ENCODE measurements around the gene BPIFA2. TPM values are rescaled to one million over a fixed set of nuclear protein-coding genes. Genes with fewer than 3 reads are reported as not detected.
"Not testable (repeated sequence)": the region's sequence is repeated elsewhere in the genome, so short reads cannot be mapped to it uniquely, and the experiment has no call there.

Gene BPIFA2
- total RNA-seq, 2 experiments from 2014 or later: not detected

GRCh38 chr20:33183312-33183711 lies 15.4 kb downstream of the BPIFA2 start:
- no peak overlapping the region for H3K4me3 Mint-ChIP-seq
- CTCF ChIA-PET: interaction anchor here (0.6 kb wide), 1 partner anchor 1231 kb away, joined by 4 read pairs; no protein-coding TSS in a partner anchor
- H3K4me1 Mint-ChIP-seq (ENCODE audit: low read depth): no peaks in the 10 kb centered on the region
- DNase-seq: no peak
- no peak overlapping the region for H3K27ac Mint-ChIP-seq
- peaks cover 6% of the 10 kb centered on the region for H3K9me3 Mint-ChIP-seq
- intact Hi-C loops (cut with micrococcal nuclease): no loop called here
- H3K36me3 Mint-ChIP-seq (ENCODE audit: low read depth): no peaks in the 10 kb centered on the region
- peaks cover 3% of the 10 kb centered on the region for H3K27me3 Mint-ChIP-seq (ENCODE audit: low read depth)

GRCh38 chr20:33185031-33185590 lies 17.2 kb downstream of the BPIFA2 start:
- H3K27ac Mint-ChIP-seq; H3K4me1 Mint-ChIP-seq (ENCODE audit: low read depth); H3K9me3 Mint-ChIP-seq; H3K27me3 Mint-ChIP-seq (ENCODE audit: low read depth); CTCF ChIA-PET; DNase-seq; H3K4me3 Mint-ChIP-seq; intact Hi-C loops (cut with micrococcal nuclease); H3K36me3 Mint-ChIP-seq (ENCODE audit: low read depth): not testable (repeated sequence)

- Mint-ChIP-seq H3K27me3 (ENCODE audit: low read depth) (peaks cover 3% of the 10 kb centered on the region), H3K4me3 (no peak overlapping the region), H3K4me1 (ENCODE audit: low read depth) (no peaks in the 10 kb centered on the region), H3K9me3 (peaks cover 6% of the 10 kb centered on the region), H3K36me3 (ENCODE audit: low read depth) (no peaks in the 10 kb centered on the region), H3K27ac (no peak overlapping the region)
- intact Hi-C loops (cut with micrococcal nuclease): no loop called here
- DNase-seq: no peak
- CTCF ChIA-PET: no interaction called here
Observed at GRCh38 chr20:33187491-33187890, 19.5 kb downstream of the BPIFA2 start.

GRCh38 chr20:33188421-33188820 lies 20.5 kb downstream of the BPIFA2 start:
- H3K4me1 Mint-ChIP-seq (ENCODE audit: low read depth): no peaks in the 10 kb centered on the region
- H3K36me3 Mint-ChIP-seq (ENCODE audit: low read depth): no peaks in the 10 kb centered on the region
- no peak for DNase-seq
- no peak overlapping the region for H3K27ac Mint-ChIP-seq
- peaks cover under 1% of the 10 kb centered on the region for H3K9me3 Mint-ChIP-seq
- no peaks in the 10 kb centered on the region for H3K27me3 Mint-ChIP-seq (ENCODE audit: low read depth)
- no peak overlapping the region for H3K4me3 Mint-ChIP-seq
- CTCF ChIA-PET: interaction anchor here (0.5 kb wide), 1 partner anchor 14 kb away, joined by 3 read pairs; no protein-coding TSS in a partner anchor
- intact Hi-C loops (cut with micrococcal nuclease): no loop called here

- Mint-ChIP-seq H3K9me3 (no peaks in the 10 kb centered on the region), H3K27me3 (ENCODE audit: low read depth) (no peaks in the 10 kb centered on the region), H3K4me1 (ENCODE audit: low read depth) (no peaks in the 10 kb centered on the region), H3K36me3 (ENCODE audit: low read depth) (no peaks in the 10 kb centered on the region), H3K4me3 (no peak overlapping the region), H3K27ac (no peak overlapping the region)
- CTCF ChIA-PET: no interaction called here
- DNase-seq: no peak
- intact Hi-C loops (cut with micrococcal nuclease): no loop called here
Observed at GRCh38 chr20:33191484-33191883, 23.5 kb downstream of the BPIFA2 start.

GRCh38 chr20:33191955-33192354 lies 24.0 kb downstream of the BPIFA2 start:
- Mint-ChIP-seq H3K27ac (no peak overlapping the region), H3K4me3 (no peak overlapping the region), H3K4me1 (ENCODE audit: low read depth) (no peaks in the 10 kb centered on the region), H3K36me3 (ENCODE audit: low read depth) (no peaks in the 10 kb centered on the region), H3K27me3 (ENCODE audit: low read depth) (no peaks in the 10 kb centered on the region), H3K9me3 (no peaks in the 10 kb centered on the region)
- DNase-seq: no peak
- CTCF ChIA-PET: no interaction called here
- intact Hi-C loops (cut with micrococcal nuclease): no loop called here

GRCh38 chr20:33192912-33193501 lies 25.0 kb downstream of the BPIFA2 start:
- Mint-ChIP-seq H3K27me3 (ENCODE audit: low read depth) (no peaks in the 10 kb centered on the region), H3K4me1 (ENCODE audit: low read depth) (no peaks in the 10 kb centered on the region), H3K36me3 (ENCODE audit: low read depth) (no peaks in the 10 kb centered on the region), H3K9me3 (no peaks in the 10 kb centered on the region), H3K4me3 (no peak overlapping the region), H3K27ac (no peak overlapping the region)
- CTCF ChIA-PET: no interaction called here
- intact Hi-C loops (cut with micrococcal nuclease): no loop called here
- DNase-seq: no peak

- intact Hi-C loops (cut with micrococcal nuclease): no loop called here
- H3K27me3 Mint-ChIP-seq (ENCODE audit: low read depth): no peaks in the 10 kb centered on the region
- no peaks in the 10 kb centered on the region for H3K9me3 Mint-ChIP-seq
- H3K36me3 Mint-ChIP-seq (ENCODE audit: low read depth): no peaks in the 10 kb centered on the region
- H3K27ac Mint-ChIP-seq: no peak overlapping the region
- H3K4me1 Mint-ChIP-seq (ENCODE audit: low read depth): no peaks in the 10 kb centered on the region
- H3K4me3 Mint-ChIP-seq: no peak overlapping the region
- CTCF ChIA-PET: no interaction called here
- no peak for DNase-seq
Observed at GRCh38 chr20:33199026-33199425, 31.1 kb downstream of the BPIFA2 start.

GRCh38 chr20:33202451-33202850 lies 34.5 kb downstream of the BPIFA2 start:
- H3K27ac Mint-ChIP-seq: no peak overlapping the region
- CTCF ChIA-PET: interaction anchor here (0.6 kb wide), 1 partner anchor 14 kb away, joined by 3 read pairs; no protein-coding TSS in a partner anchor
- DNase-seq: no peak
- no peak overlapping the region for H3K4me3 Mint-ChIP-seq
- no peaks in the 10 kb centered on the region for H3K27me3 Mint-ChIP-seq (ENCODE audit: low read depth)
- H3K36me3 Mint-ChIP-seq (ENCODE audit: low read depth): no peaks in the 10 kb centered on the region
- no peaks in the 10 kb centered on the region for H3K4me1 Mint-ChIP-seq (ENCODE audit: low read depth)
- H3K9me3 Mint-ChIP-seq: no peaks in the 10 kb centered on the region
- intact Hi-C loops (cut with micrococcal nuclease): no loop called here

GRCh38 chr20:33203444-33203843 lies 35.5 kb downstream of the BPIFA2 start:
- H3K9me3 Mint-ChIP-seq: no peaks in the 10 kb centered on the region
- H3K27me3 Mint-ChIP-seq (ENCODE audit: low read depth): no peaks in the 10 kb centered on the region
- CTCF ChIA-PET: no interaction called here
- no peak overlapping the region for H3K27ac Mint-ChIP-seq
- no peaks in the 10 kb centered on the region for H3K4me1 Mint-ChIP-seq (ENCODE audit: low read depth)
- H3K36me3 Mint-ChIP-seq (ENCODE audit: low read depth): no peaks in the 10 kb centered on the region
- H3K4me3 Mint-ChIP-seq: no peak overlapping the region
- intact Hi-C loops (cut with micrococcal nuclease): no loop called here
- DNase-seq: no peak

- Mint-ChIP-seq H3K4me3 (no peak overlapping the region), H3K27ac (no peak overlapping the region), H3K9me3 (no peaks in the 10 kb centered on the region), H3K36me3 (ENCODE audit: low read depth) (no peaks in the 10 kb centered on the region), H3K4me1 (ENCODE audit: low read depth) (no peaks in the 10 kb centered on the region), H3K27me3 (ENCODE audit: low read depth) (peaks cover 27% of the 10 kb centered on the region)
- intact Hi-C loops (cut with micrococcal nuclease): no loop called here
- CTCF ChIA-PET: interaction anchor here (0.6 to 0.7 kb wide), 2 partner anchors 16 to 90 kb away, joined by 3 read pairs; no protein-coding TSS in a partner anchor
- DNase-seq: peak; percentile 69
Observed at GRCh38 chr20:33209789-33210188, 41.8 kb downstream of the BPIFA2 start.

GRCh38 chr20:33210371-33210770 lies 42.4 kb downstream of the BPIFA2 start:
- CTCF ChIA-PET: no interaction called here
- DNase-seq: no peak
- intact Hi-C loops (cut with micrococcal nuclease): no loop called here
- Mint-ChIP-seq H3K36me3 (ENCODE audit: low read depth) (no peaks in the 10 kb centered on the region), H3K9me3 (no peaks in the 10 kb centered on the region), H3K4me1 (ENCODE audit: low read depth) (no peaks in the 10 kb centered on the region), H3K4me3 (no peak overlapping the region), H3K27ac (no peak overlapping the region), H3K27me3 (ENCODE audit: low read depth) (peaks cover 27% of the 10 kb centered on the region)

GRCh38 chr20:33211817-33212424 lies 44.0 kb downstream of the BPIFA2 start:
- Mint-ChIP-seq H3K27me3 (ENCODE audit: low read depth) (peaks cover 27% of the 10 kb centered on the region), H3K36me3 (ENCODE audit: low read depth) (no peaks in the 10 kb centered on the region), H3K9me3 (no peaks in the 10 kb centered on the region), H3K27ac (no peak overlapping the region), H3K4me1 (ENCODE audit: low read depth) (no peaks in the 10 kb centered on the region), H3K4me3 (no peak overlapping the region)
- peak; percentile 59 for DNase-seq
- CTCF ChIA-PET: interaction anchor here (0.9 to 1.6 kb wide), 3 partner anchors 116 to 382 kb away, joined by 3 to 6 read pairs (median 6); no protein-coding TSS in a partner anchor
- intact Hi-C loops (cut with micrococcal nuclease): loop anchor here (2.0 kb wide), 2 partner anchors 309 to 421 kb away; no protein-coding TSS in a partner anchor

All from activated naive CD4-positive, alpha-beta T cell treated with anti-CD3 and anti-CD28 coated beads for 36 hours (primary cell).